ENCODE data around the gene STYXL2.

STYXL2 gene

GRCh38 chr1:167128261-167129227, 34.7 kb downstream of the STYXL2 start:
- TF ChIP-seq CTCF (IDR thresholded peaks at IDR 0.05; ENCODE audit: low read length, missing control alignments): no peak
- H3K4me3 ChIP-seq (replicated peaks; ENCODE audit: low read depth, low read length): no peak overlapping the region
- DNase-seq (ENCODE audit: low read depth): no peak

GRCh38 chr1:167130829-167131510, 37.1 kb downstream of the STYXL2 start:
- no peak for DNase-seq (ENCODE audit: low read depth)
- no peak for TF ChIP-seq CTCF (IDR thresholded peaks at IDR 0.05; ENCODE audit: low read length, missing control alignments)
- H3K4me3 ChIP-seq (replicated peaks; ENCODE audit: low read depth, low read length): no peak overlapping the region

DNA sequence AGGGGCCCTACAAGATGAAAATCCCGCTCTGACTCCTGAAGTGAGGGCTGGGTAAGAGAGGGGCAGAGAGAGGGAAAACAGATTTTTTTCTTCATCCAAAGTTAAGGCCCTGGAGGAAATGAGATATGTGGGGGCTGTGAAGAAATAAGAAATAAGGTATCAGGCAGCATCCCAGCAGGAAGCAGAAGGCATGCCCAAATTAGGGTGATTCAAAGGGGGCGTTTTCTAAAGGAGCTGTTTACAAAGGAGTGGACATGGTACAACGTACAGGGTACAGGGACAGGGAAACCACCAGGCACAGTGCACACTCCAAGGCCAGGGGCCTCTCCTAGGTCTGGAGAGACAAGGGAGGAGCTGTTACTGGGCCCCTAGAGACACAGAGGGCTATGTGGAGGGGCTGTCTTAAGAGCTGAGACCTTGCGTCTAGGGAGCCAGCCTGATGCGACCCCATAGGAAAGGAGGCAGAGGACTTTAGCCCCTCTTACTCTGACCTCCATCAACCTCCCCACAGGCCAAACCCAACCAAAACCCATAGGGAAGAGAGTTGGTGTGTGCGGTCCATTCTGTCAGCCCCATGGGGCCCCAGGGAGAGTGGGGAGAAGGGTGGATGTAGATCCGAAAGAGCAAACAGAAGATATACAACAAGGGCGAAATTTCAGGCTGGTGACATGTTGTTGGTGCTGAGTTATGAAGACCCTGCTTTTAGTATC, 38.6 kb downstream of the STYXL2 start:
- H3K4me3 ChIP-seq (replicated peaks; ENCODE audit: low read depth, low read length): no peak overlapping the region
- no peak for DNase-seq (ENCODE audit: low read depth)
- TF ChIP-seq CTCF (IDR thresholded peaks at IDR 0.05; ENCODE audit: low read length, missing control alignments): no peak

DNA sequence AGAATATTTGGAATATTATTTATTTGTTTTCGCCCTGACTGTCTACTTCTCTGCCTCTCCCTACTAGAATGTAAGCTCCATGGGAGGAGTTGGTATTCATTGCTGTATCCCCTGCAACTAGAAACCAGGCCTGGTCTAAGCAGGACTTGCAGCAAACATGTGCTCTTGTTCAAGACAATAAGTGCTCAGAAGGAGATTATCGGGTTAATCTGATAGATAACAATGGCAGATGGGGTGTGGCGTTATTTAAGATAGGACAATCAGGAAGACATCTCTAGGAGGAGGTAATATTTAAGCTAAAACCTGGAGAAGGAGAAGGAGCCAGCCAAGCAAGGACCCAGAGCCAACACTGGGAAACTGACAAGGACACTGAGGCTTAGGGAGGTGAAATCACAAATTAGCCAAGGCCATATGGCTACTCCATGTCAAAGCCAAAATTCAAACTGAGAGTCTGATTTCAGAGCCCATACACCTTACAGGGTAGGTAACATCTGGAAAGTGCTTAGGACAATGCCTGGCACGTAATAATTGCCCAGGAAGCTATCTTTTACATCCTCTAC, 41.5 kb downstream of the STYXL2 start:
- TF ChIP-seq CTCF (IDR thresholded peaks at IDR 0.05; ENCODE audit: low read length, missing control alignments): no peak
- no peak overlapping the region for H3K4me3 ChIP-seq (replicated peaks; ENCODE audit: low read depth, low read length)
- DNase-seq (ENCODE audit: low read depth): no peak

- no peak for TF ChIP-seq CTCF (IDR thresholded peaks at IDR 0.05; ENCODE audit: low read length, missing control alignments)
- H3K4me3 ChIP-seq (replicated peaks; ENCODE audit: low read depth, low read length): no peak overlapping the region
- peak; percentile 20 for DNase-seq (ENCODE audit: low read depth)
Observed at GRCh38 chr1:167136191-167136614, 42.3 kb downstream of the STYXL2 start.

DNA sequence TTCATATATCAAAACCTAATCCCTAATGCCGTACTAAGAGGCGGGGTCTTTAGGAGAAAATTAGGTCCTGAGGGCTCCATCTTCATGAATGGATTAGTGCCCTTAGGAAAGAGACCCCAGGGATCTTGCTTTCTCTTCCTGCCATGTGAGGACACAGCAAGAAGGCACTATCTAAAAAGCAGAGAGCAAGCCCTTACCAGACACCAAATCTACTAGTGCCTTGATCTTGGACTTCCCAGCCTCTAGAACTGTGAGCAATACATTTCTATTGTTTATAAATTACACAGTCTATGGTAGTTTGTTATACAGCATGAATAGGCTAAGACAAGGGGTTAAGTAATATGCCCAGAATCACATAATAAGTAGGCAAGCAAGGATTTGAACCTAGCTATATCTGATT, 42.9 kb downstream of the STYXL2 start:
- DNase-seq (ENCODE audit: low read depth): no peak
- TF ChIP-seq CTCF (IDR thresholded peaks at IDR 0.05; ENCODE audit: low read length, missing control alignments): no peak

More for the DNA sequence above, 42.9 kb downstream of the STYXL2 start:
- no peak overlapping the region for H3K4me3 ChIP-seq (replicated peaks; ENCODE audit: low read depth, low read length)
